HL-60 (cell line): ENCODE measurements around the gene ZNF512B.
"Not testable (repeated sequence)": the region's sequence is repeated elsewhere in the genome, so short reads cannot be mapped to it uniquely, and the experiment has no call there.

ENCODE experiments used
- CTCF ChIP-seq: IDR thresholded peaks from one replicate; pipeline ENCODE4 v1.5.1; 2011; ENCODE audit warnings: low read length, control low read depth, inconsistent platforms; ENCODE audit not compliant: insufficient read depth
- GABPA ChIP-seq: IDR thresholded peaks from 2 replicates; pipeline ENCODE4 v1.6.1; 2012; ENCODE audit warnings: low read depth
- REST ChIP-seq: IDR thresholded peaks from 2 replicates; pipeline ENCODE4 v1.6.1; 2012; ENCODE audit warnings: low read depth; ENCODE audit not compliant: insufficient replicate concordance

GRCh38 chr20:63976511-63976910 lies 6.8 kb upstream of the ZNF512B start:
- TF ChIP-seq CTCF, GABPA, REST: not testable (repeated sequence)
